Measurements from ENCODE around the gene CFAP119. TPM values are rescaled to one million over a fixed set of nuclear protein-coding genes. Genes with fewer than 3 reads are reported as not detected.
"Not testable (repeated sequence)": the region's sequence is repeated elsewhere in the genome, so short reads cannot be mapped to it uniquely, and the experiment has no call there.

Gene CFAP119
- 5.5 TPM for total RNA-seq
- long read RNA-seq, partial matches to known transcripts, result 0 of 1 reads
- long read RNA-seq, other reads (novel, unspliced or antisense), result 1 of 1 reads

- intact Hi-C loops (cut with DNase I), result loop anchor here (10.0 kb wide), 1 partner anchor 47 kb away; no protein-coding TSS in a partner anchor
- no peak for TF ChIP-seq CTCF (IDR thresholded peaks at IDR 0.05)
- peak within 1 kb of the TSS; percentile 89 for H3K4me3 ChIP-seq
- peak within 1 kb of the TSS; percentile 90 for H3K27ac ChIP-seq
- peaks cover 25% of the 10 kb centered on the region for H3K4me1 ChIP-seq
- peaks cover 42% of the 10 kb centered on the region for H3K36me3 ChIP-seq
- ATAC-seq (peak; percentile 96), DNase-seq (peak; percentile 97)
- no peaks in the 10 kb centered on the region for H3K27me3 ChIP-seq
- H3K9me3 ChIP-seq, result no peaks in the 10 kb centered on the region
Measured at GRCh38 chr16:30761928-30762902, at the start of gene CFAP119, which contains the start of gene RNF40. TSS of gene CFAP119 (minus strand) at chr16:30762062. CDS start at chr16:30761748, 314 bp downstream. TSS of gene RNF40 (plus strand) at chr16:30762322. CDS start at chr16:30762546, 224 bp downstream.

- H3K27ac ChIP-seq; H3K9me3 ChIP-seq; DNase-seq; ATAC-seq; H3K27me3 ChIP-seq; intact Hi-C loops (cut with DNase I); H3K4me3 ChIP-seq; H3K36me3 ChIP-seq: not testable (repeated sequence)
- peaks cover 17% of the 10 kb centered on the region for H3K4me1 ChIP-seq
Measured at GRCh38 chr16:30809675-30810074, 47.8 kb upstream of the CFAP119 start.

- ATAC-seq; intact Hi-C loops (cut with DNase I); H3K36me3 ChIP-seq; H3K27me3 ChIP-seq; DNase-seq; H3K9me3 ChIP-seq; H3K4me3 ChIP-seq; H3K27ac ChIP-seq: not testable (repeated sequence)
- peaks cover 17% of the 10 kb centered on the region for H3K4me1 ChIP-seq
Measured at GRCh38 chr16:30808890-30809426, 47.1 kb upstream of the CFAP119 start.

GRCh38 chr16:30808146-30808545 lies 46.3 kb upstream of the CFAP119 start:
- peaks cover 9% of the 10 kb centered on the region for H3K4me1 ChIP-seq
- TF ChIP-seq CTCF (IDR thresholded peaks at IDR 0.05), result no peak
- intact Hi-C loops (cut with DNase I), result no loop called here
- H3K36me3 ChIP-seq, result no peaks in the 10 kb centered on the region
- ATAC-seq (no peak), DNase-seq (no peak)
- no peak overlapping the region for H3K4me3 ChIP-seq
- no peak overlapping the region for H3K27ac ChIP-seq
- no peaks in the 10 kb centered on the region for H3K27me3 ChIP-seq
- H3K9me3 ChIP-seq, result no peaks in the 10 kb centered on the region

- TF ChIP-seq CTCF (IDR thresholded peaks at IDR 0.05), result no peak
- intact Hi-C loops (cut with DNase I), result no loop called here
- peak overlapping the region; percentile 83 for H3K27ac ChIP-seq
- peaks cover 7% of the 10 kb centered on the region for H3K4me1 ChIP-seq
- ATAC-seq (peak; percentile 98), DNase-seq (peak; percentile 95)
- H3K9me3 ChIP-seq, result no peaks in the 10 kb centered on the region
- peak overlapping the region; percentile 64 for H3K4me3 ChIP-seq
- H3K36me3 ChIP-seq, result no peaks in the 10 kb centered on the region
- no peaks in the 10 kb centered on the region for H3K27me3 ChIP-seq
Measured at GRCh38 chr16:30805370-30806169, 43.7 kb upstream of the CFAP119 start.

- Histone ChIP-seq H3K27me3 (no peaks in the 10 kb centered on the region), H3K4me3 (peak overlapping the region; percentile 64), H3K27ac (peak overlapping the region; percentile 83), H3K4me1 (peaks cover 7% of the 10 kb centered on the region), H3K9me3 (no peaks in the 10 kb centered on the region), H3K36me3 (no peaks in the 10 kb centered on the region)
- DNase-seq (no peak), ATAC-seq (peak; percentile 4)
- intact Hi-C loops (cut with DNase I), result no loop called here
- no peak for TF ChIP-seq CTCF (IDR thresholded peaks at IDR 0.05)
Measured at GRCh38 chr16:30805056-30805369, 43.2 kb upstream of the CFAP119 start.
